ENCODE results near the gene TRAPPC2L. TPM values are rescaled to one million over a fixed set of nuclear protein-coding genes. Genes with fewer than 3 reads are reported as not detected.

TRAPPC2L gene
- total and polyA plus RNA-seq, 2 experiments from 2014 or later: 30.9 to 114 TPM

GRCh38 chr16:88880226-88881006, 23.5 kb downstream of the TRAPPC2L start:
- Histone ChIP-seq H3K9me3 (ENCODE audit: low read depth) (no peaks in the 10 kb centered on the region), H3K27ac (no peak overlapping the region), H3K36me3 (no peaks in the 10 kb centered on the region), H3K4me1 (ENCODE audit: low read depth) (peaks cover 11% of the 10 kb centered on the region), H3K4me3 (no peak overlapping the region), H3K27me3 (no peaks in the 10 kb centered on the region)
- TF ChIP-seq CTCF (IDR thresholded peaks at IDR 0.05; ENCODE audit: low read depth, low read length): no peak
- peak in 1 of 2 donors; percentile 47 for DNase-seq (ENCODE audit: low read depth in 1 of 2, low spot score in 1 of 2)

GRCh38 chr16:88881007-88881615, 24.2 kb downstream of the TRAPPC2L start:
- H3K36me3 ChIP-seq: no peaks in the 10 kb centered on the region
- no peak overlapping the region for H3K4me3 ChIP-seq
- peaks cover 11% of the 10 kb centered on the region for H3K4me1 ChIP-seq (ENCODE audit: low read depth)
- no peak overlapping the region for H3K27ac ChIP-seq
- no peak for TF ChIP-seq CTCF (IDR thresholded peaks at IDR 0.05; ENCODE audit: low read depth, low read length)
- DNase-seq (ENCODE audit: low read depth in 1 of 2, low spot score in 1 of 2): no peak
- no peaks in the 10 kb centered on the region for H3K27me3 ChIP-seq
- no peaks in the 10 kb centered on the region for H3K9me3 ChIP-seq (ENCODE audit: low read depth)

- no peak for DNase-seq (ENCODE audit: low read depth in 1 of 2, low spot score in 1 of 2)
- no peaks in the 10 kb centered on the region for H3K27me3 ChIP-seq
- H3K9me3 ChIP-seq (ENCODE audit: low read depth): no peaks in the 10 kb centered on the region
- no peak overlapping the region for H3K27ac ChIP-seq
- no peaks in the 10 kb centered on the region for H3K36me3 ChIP-seq
- H3K4me1 ChIP-seq (ENCODE audit: low read depth): peaks cover 11% of the 10 kb centered on the region
- TF ChIP-seq CTCF (IDR thresholded peaks at IDR 0.05; ENCODE audit: low read depth, low read length): no peak
- no peak overlapping the region for H3K4me3 ChIP-seq
Observed at GRCh38 chr16:88881675-88882357, 24.9 kb downstream of the TRAPPC2L start.

GRCh38 chr16:88882358-88883030, 25.6 kb downstream of the TRAPPC2L start:
- Histone ChIP-seq H3K27ac (no peak overlapping the region), H3K9me3 (ENCODE audit: low read depth) (no peaks in the 10 kb centered on the region), H3K4me3 (no peak overlapping the region), H3K27me3 (no peaks in the 10 kb centered on the region), H3K4me1 (ENCODE audit: low read depth) (peaks cover 11% of the 10 kb centered on the region), H3K36me3 (no peaks in the 10 kb centered on the region)
- TF ChIP-seq CTCF (IDR thresholded peaks at IDR 0.05; ENCODE audit: low read depth, low read length): no peak
- no peak for DNase-seq (ENCODE audit: low read depth in 1 of 2, low spot score in 1 of 2)

GRCh38 chr16:88883117-88883895, 26.4 kb downstream of the TRAPPC2L start:
- DNase-seq (ENCODE audit: low read depth in 1 of 2, low spot score in 1 of 2): no peak
- Histone ChIP-seq H3K27ac (no peak overlapping the region), H3K4me1 (ENCODE audit: low read depth) (peaks cover 11% of the 10 kb centered on the region), H3K27me3 (no peaks in the 10 kb centered on the region), H3K36me3 (no peaks in the 10 kb centered on the region), H3K9me3 (ENCODE audit: low read depth) (no peaks in the 10 kb centered on the region), H3K4me3 (no peak overlapping the region)
- TF ChIP-seq CTCF (IDR thresholded peaks at IDR 0.05; ENCODE audit: low read depth, low read length): no peak
